Stimulated activated CD4-positive, alpha-beta T cell treated with anti-CD3 and anti-CD28 coated beads, Interleukin-4, amount 100 ng/mL, for 1 hour (primary cell): ENCODE measurements around the gene PLA2G4E.

Experiments used
- DNase-seq: peaks from one replicate; pipeline ENCODE4 v3.0.0-alpha.2; 2020

Gene PLA2G4E

DNA sequence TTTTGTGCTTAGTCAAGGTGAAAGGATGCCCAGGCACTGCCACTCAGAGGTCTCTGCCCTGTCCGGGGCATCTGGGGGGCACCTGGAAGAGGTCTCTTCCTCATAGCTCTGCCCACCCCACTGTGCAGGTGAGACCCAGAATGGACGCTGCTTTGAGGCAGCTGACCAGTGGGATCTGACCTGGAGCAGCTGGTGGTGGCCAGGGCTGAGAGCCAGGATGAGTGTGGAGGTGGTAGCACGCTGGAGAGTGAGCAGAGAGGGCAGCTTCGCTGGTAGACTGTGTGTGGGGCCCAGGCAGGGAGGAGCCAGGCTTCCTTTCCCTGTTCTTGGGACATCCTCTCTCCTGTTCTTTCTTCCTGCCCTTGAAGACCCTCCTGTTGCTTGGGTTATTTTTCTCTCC is 32.2 kb upstream of the PLA2G4E start:
- no peak for DNase-seq

DNA sequence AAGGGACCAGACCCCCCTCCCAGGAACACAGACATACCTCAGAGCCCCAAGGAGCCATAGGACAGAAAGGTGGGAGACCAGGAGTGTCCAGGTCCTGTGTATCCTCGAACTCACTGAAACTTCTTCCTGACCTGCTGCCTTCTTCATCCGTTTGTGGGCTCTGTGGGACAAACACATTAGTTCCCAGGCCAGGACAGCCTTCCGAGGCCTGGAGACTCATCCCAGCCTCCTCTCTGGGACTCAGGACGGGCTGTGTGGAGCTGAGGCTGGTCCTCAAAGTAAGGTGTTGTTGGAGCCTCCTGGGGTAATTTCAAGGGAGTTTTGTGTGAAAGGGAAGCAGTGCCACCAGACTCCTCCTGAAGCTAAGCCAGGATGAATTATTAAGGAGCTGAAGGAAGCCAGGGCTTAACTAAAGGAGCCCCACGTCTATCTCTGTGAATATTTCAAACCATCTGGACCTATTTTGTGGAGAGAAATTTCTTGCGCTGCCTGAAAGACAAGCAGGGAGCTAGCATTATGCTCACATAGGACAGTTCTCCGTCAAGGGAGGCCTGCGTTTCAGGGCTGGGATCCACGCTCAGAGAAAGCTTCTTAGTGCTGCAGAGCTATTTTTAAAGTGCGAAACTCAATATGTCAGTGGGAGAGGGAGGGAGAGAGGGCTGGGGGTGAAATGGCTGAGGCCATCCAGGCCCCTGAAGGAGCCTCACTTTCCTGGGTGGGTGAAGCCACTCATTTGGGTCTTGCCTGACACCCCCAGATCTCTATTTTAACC is 29.8 kb upstream of the PLA2G4E start:
- DNase-seq: no peak

DNA sequence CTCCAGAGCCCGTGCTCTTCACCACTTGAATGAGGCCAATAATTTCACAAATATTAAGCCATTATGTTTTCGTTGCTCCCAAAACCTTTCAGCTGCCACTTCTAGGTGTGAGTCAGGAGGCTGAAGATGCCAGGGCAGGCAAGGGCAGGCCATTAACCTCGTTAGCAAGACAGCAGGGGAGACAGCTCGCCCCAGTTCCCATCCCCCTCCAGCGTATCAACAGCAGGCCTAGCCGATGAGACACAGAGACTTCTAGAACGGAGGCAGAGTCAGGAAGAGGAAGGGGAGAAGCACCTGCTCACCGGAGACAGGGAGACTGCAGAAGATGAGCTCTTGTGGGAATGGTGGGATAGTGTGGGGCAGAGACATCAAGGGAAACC is 28.0 kb upstream of the PLA2G4E start:
- DNase-seq: no peak

GRCh38 chr15:42048080-42048820 is 27.4 kb upstream of the PLA2G4E start:
- DNase-seq: no peak

DNA sequence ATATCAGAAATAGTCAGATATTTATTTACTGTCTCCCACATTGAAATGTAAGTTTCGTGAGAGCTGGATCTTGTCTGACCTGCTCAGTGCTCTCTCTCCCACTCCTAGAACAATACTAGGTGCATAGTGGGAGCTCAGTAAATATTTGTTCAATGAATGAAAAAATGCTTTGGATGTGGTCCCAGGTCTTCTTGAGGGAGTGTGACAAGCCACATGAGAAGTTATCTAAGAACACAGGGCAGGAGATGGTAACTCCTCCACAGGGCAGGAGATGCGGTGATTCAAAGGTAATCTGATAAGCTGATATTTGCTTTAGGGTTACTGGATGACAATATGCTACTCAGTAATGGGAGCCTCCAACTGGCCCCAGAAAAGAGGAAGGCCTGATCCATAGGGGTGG is 25.8 kb upstream of the PLA2G4E start:
- DNase-seq: no peak

DNA sequence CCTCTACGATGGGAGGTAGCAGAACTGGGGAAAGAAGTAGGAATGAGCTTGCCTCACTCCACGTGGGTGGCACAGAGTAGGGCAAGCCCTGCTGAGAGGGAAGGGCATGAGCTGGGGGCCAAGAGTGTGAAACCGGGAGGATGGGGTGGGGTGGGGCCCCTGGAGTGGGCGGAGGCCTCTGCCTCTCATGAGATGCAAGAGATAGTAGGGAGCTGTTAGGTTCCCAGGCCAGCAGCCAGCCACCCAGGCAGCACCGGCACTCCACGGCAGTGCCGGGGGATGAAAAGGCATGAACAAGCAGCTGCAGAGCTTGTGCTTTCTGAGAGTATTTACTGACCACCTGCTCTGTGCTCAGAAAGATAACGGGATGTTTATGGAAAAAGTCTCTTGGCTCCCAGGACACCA is 24.4 kb upstream of the PLA2G4E start:
- no peak for DNase-seq

DNA sequence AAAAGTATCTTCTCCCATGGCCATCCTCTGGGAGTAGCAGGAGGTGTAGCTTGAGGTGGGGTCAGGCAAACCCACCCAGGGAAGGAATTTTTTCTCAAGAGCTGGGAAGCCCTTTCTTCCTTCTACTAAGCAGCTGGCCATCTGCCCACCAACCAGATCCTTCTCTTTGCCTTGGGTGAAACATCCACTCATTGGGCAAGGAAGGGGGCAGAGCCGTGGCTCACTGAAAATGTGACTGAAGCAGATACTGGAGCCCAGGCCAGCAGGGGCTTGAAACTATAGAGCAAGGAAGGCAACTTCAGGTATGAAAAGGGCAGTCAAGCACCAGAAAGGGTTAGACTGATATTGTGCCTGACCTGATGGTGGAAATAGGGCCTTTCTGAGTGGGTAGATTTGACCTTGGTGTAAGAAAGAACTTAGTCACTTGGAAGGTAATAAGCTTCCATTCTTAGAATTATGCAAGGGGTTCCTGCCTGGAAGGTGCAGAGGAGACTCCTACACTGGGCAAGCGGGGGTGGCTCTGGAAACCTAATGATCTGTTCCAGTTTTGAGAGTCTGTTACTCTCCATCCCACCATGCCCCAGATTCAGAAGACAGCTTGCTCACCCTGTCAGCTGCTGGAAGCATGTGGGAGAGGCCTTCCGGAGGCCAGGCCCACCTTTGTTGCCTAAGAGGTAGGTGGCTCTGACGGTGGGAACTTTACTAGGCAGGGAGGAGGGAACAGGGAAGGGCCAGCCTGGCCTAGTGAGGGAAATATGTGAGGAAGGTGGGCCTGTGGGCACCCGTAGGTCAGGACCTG is 22.0 kb upstream of the PLA2G4E start:
- no peak for DNase-seq

DNA sequence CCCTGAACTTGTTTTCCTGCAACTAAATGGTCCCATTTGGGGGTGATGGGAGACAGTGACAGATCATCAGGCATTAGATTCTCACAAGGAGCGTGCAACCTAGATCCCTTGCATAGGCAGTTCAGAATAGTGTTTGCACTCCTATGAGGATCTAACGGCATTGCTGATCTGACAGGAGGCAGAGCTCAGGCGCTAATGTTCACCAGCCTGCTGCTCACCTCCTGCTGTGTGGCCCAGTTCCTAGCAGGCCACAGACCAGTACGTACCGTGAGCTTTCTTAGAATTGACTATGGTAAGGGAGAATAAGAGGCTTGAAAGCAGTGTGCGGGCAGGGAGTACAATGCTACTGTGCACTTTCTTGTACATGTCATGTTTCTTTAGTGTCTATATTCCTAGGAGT is 17.6 kb upstream of the PLA2G4E start:
- DNase-seq: no peak

DNA sequence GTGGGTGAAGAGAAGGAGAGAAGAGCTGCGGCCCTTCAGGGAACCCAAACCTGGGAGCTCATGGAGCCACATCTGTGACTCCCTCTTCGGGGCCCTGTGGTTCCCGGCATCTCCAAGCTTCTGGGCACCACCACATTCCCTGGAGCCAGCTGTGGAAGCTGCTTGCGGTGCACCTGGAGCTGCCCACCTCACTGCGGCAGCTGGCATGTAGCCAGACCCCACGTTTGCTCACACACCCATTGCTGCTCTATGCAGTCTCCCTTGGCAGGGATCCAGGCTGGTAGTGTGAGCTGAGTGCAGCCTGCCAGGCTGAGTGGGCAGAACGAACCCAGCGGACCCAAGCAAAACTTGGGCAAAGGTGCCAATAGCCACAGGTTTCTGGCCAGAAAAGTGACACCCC is 16.8 kb upstream of the PLA2G4E start:
- no peak for DNase-seq

DNA sequence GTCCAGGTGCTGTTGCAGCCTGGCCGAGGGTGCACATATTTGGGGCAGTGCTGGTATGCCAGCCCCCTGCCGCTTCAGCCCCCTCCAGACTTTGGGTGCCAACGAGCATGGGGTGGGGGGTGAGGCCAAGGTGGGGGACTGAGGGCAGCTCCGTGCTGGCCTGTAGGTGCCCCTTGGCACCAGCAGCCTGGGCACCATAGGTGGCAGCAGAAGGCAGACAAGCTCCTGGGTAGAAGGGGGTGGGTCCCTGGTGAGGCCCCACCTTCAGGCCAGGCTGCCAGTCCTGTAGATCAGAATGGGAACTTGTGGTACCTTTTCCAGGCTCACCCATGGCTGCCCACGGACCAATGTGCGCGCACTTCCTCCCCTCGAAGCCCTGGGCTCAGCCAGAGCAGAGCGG is 16.1 kb upstream of the PLA2G4E start:
- DNase-seq: no peak

DNA sequence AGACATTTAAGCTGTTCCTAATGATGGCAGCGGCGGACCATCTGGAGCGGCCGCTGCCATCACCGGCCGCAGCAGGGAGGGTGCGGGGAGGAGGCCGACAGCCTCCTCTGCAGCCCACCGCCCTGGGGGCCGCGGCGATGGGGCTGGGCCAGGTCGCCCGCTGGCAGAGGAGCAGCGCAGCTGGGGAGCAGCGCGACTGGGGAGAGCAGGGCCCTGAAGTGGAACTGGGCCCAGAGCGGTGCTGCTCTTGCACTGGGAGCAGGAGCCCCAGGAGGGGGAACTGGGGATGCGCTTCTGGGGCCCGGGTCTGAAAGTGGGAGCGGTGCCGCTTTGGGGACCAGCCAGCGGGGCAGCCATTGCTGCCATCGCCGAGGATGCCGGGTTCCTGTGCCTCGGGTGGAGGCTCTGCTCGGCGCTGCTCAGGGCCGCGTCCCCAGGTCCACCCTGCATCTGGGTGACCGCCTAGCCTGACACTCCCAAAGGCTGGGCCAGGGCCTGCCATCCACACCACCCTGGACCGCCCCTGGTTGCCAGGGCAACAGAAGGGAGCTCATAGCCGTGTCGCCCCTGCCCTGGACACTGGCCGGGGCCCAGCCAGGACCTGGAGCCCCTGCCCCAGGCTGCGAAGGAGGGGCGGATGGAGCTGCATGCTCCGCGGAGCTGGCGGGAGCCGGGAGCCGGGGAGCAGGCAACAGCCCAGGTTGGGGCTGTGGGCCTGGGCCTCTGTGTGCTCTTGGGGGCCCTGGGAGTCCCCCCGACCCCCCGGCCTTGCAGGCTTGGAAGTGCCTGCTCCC is 15.5 kb upstream of the PLA2G4E start:
- no peak for DNase-seq

DNA sequence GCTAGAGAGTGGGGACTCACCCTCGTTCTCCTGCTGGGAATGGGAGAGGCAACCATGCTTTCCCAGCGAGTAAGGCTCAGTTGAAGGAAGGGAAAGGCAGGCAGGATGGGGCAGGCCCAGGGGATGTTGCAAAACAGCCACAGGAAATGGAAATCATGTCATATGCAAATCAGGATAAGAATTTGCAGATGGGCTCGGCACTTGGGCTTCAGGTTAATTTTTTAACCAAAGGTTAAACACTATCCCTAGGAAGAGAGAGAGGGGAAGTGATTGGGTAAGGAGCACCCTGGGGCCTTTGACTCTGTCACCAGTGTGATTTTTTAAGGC is 14.6 kb upstream of the PLA2G4E start:
- no peak for DNase-seq

DNA sequence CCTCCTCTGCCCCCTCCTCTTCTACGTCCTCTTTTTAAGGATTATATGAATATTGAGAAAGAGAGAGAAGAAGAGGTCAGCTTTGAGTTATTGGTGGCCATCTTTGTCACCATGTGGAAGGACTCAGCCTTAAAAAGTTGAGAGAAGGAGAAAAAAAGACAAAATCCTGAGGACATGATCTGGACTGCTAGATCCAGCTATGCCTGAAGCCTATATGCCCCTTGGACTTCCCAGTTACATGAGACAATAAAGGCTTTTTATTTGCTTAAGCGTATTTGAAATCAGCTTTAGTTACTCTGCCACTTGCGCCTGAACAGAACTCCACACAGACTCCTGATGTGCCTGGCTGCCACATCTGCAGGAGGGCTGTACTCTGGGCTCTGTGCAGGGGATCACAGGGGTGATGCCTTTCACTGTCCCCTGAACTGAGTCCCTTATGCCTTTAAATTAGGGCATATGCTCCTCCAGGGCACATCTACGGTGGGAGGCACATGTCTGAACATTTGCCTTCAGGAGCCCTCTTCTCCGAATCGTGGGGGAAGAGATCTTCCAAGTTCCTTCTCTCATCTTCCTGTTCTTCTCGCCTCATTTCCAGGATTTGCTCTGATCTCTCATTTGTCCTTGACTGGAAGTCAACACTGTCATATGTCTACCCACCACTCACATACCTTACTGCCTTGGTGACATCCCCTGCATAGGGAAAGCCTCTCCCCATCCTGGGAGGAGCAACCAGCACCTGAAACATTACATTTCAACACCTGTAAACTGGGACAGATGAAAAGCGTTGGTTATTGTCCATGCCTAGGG is 14.0 kb upstream of the PLA2G4E start:
- DNase-seq: no peak

GRCh38 chr15:42033214-42033873 is 12.5 kb upstream of the PLA2G4E start:
- DNase-seq: no peak

DNA sequence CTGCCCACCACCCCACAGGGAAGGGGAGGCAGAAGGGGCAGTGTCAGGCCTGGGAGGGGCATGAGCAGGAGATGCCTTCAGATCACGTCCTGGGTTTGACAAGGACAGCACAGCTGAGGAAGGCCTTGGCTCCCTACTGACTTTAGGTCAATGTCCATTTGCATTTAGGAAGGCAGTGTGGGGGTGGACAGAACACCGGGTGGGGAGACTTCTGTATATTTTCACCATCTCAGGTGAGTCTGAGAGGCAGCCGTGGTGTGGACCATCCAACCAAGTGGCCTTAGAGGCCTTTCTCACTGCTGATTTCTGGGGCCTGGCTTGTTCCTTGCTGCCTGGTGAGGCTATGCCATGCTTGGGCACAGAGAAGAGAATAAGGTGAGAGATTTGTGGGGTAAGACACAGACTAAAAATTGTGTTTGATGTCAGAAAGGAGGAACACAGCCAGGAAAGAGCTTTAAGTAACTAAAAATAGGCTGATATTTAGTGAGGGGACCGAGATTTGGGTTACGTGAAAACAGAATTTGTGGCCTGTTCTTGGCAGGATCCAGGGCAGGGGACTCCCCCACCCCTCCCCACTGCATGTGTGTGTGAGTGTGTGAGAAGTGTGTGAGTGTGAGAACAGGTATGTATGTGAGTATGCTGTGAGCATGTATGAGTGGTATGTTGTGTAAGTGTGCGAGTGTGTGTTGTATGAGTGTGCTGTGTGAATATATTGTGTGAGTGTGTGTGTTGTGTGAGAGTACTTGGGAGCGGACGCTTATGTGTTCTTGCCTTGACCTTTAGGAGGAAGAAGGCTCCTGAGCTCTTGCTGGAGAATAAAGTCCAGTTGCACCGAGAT is 11.8 kb upstream of the PLA2G4E start:
- no peak for DNase-seq

DNA sequence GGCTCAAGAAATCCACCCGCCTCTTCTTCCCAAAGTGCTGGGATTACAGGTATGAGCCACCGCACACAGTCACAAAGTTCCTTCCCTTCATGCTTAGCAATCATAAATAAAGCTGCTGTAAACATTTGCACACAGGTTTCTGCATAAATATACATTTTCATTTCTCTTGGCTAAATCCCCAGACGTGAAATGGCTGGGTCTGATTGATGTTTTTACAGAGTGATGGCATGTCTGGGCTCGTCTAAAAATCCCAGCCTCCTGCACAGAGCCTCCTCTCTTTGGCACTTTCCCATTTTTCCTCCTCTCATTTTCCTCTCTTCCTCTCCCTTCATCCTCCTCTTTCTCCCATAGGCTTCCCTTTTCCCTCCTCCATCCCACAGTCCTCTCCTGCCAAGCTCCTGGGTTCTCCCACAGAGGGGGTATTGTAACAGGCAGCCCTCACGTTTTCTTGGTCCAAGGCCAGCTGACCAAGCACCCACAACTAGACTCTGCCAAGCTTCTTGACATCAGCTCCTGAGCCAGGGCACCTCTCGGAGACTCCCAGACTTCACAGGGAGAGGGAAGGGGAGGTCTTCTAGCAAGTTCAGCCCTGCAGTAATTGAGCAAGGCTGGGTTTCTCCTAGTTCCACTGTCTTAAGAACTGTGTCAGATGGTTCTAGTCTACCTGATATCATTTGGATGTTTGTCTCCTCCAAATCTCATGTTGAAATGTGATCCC is 10.5 kb upstream of the PLA2G4E start:
- no peak for DNase-seq

- no peak for DNase-seq
Measured at GRCh38 chr15:42027521-42027920, 6.7 kb upstream of the PLA2G4E start.

- DNase-seq: no peak
Measured at GRCh38 chr15:42024303-42024702, 3.5 kb upstream of the PLA2G4E start.

DNA sequence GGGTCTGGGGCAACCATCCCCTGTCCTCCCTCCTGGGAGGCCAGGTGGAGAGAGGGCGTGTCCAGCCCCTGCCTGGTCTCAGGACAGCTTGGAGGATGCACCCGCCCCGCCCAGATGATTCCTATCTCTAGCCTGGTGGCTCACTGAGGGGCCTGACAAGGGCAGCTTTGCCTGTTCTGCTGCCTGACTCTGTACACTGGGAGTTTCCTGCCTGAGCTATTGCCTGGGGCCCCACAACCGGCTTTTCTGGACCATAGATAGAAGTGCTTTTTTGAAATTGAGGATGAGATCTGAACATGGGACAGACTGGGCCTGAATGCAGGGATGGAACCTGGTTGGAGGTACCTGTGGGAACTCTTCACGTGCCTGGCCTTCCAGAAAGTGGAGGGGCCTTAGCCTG is 751 bp upstream of the PLA2G4E start:
- no peak for DNase-seq
